Neural progenitor cell (in vitro differentiated cells): ENCODE results near the gene GSTO2.

ENCODE experiments used
- CTCF ChIP-seq: fragments of 200-600 bp; sonication (generic); IDR thresholded peaks from 2 replicates; pipeline ENCODE4 v1.5.1; 2017; ENCODE audit warnings: antibody characterized with exemption, mild to moderate bottlenecking
- EZH2 ChIP-seq: fragments of 200-600 bp; sonication (generic); IDR thresholded peaks from 2 replicates; pipeline ENCODE4 v1.6.1; 2017; ENCODE audit warnings: antibody characterized with exemption, mild to moderate bottlenecking, moderate library complexity
- EZH2phosphoT487 ChIP-seq: fragments of 200-600 bp; sonication (generic); IDR thresholded peaks from 2 replicates; pipeline ENCODE4 v1.6.1; 2017; ENCODE audit warnings: antibody characterized with exemption

GRCh38 chr10:104273899-104274575, 5.1 kb downstream of the GSTO2 start:
- TF ChIP-seq CTCF (no peak), EZH2phosphoT487 (no peak), EZH2 (no peak)
